NB4 (cell line): ENCODE data around the gene SPOCK3.

ENCODE experiments used
- CTCF ChIP-seq: IDR thresholded peaks from one replicate; pipeline ENCODE4 v1.5.1; 2012; ENCODE audit warnings: low read depth, low read length
- MAX ChIP-seq: IDR thresholded peaks from 2 replicates; pipeline ENCODE4 v1.6.1; 2011; ENCODE audit warnings: low read depth, low read length
- POLR2A ChIP-seq: IDR thresholded peaks from 2 replicates; pipeline ENCODE4 v1.6.1; 2011; ENCODE audit warnings: mild to moderate bottlenecking; ENCODE audit not compliant: insufficient read length; ENCODE audit errors: extremely low read depth

- no peak for TF ChIP-seq CTCF
- TF ChIP-seq POLR2A = no peak
- TF ChIP-seq MAX = no peak
Observed at GRCh38 chr4:166846939-166847338, 387.4 kb downstream of the SPOCK3 start.
